ENCODE measurements around the gene EPHA8.

EPHA8 gene

GRCh38 chr1:22611530-22611947, 48.2 kb downstream of the EPHA8 start:
- no peaks in the 10 kb centered on the region for H3K36me3 ChIP-seq (ENCODE audit: control insufficient read depth, insufficient read depth, low read length, severe bottlenecking)
- no peak overlapping the region for H3K4me3 ChIP-seq (ENCODE audit: low read length)
- H3K9me3 ChIP-seq (ENCODE audit: control insufficient read depth, low read length), result peaks cover 3% of the 10 kb centered on the region
- no peak overlapping the region for H3K9ac ChIP-seq (ENCODE audit: low read length)
- no peaks in the 10 kb centered on the region for H3K4me1 ChIP-seq (ENCODE audit: control insufficient read depth, insufficient read depth, low read length)
- DNase-seq (ENCODE audit: low read depth), result peak; percentile 53
- H3K27me3 ChIP-seq (replicated peaks; ENCODE audit: control insufficient read depth, insufficient read depth, low read length), result peaks cover 82% of the 10 kb centered on the region

- no peak overlapping the region for H3K4me3 ChIP-seq (ENCODE audit: low read length)
- peaks cover 3% of the 10 kb centered on the region for H3K9me3 ChIP-seq (ENCODE audit: control insufficient read depth, low read length)
- DNase-seq (ENCODE audit: low read depth), result no peak
- peaks cover 84% of the 10 kb centered on the region for H3K27me3 ChIP-seq (replicated peaks; ENCODE audit: control insufficient read depth, insufficient read depth, low read length)
- no peaks in the 10 kb centered on the region for H3K4me1 ChIP-seq (ENCODE audit: control insufficient read depth, insufficient read depth, low read length)
- no peak overlapping the region for H3K9ac ChIP-seq (ENCODE audit: low read length)
- H3K36me3 ChIP-seq (ENCODE audit: control insufficient read depth, insufficient read depth, low read length, severe bottlenecking), result no peaks in the 10 kb centered on the region
These were observed 49.6 kb downstream of the EPHA8 start for GRCh38 chr1:22612671-22613571.

DNA sequence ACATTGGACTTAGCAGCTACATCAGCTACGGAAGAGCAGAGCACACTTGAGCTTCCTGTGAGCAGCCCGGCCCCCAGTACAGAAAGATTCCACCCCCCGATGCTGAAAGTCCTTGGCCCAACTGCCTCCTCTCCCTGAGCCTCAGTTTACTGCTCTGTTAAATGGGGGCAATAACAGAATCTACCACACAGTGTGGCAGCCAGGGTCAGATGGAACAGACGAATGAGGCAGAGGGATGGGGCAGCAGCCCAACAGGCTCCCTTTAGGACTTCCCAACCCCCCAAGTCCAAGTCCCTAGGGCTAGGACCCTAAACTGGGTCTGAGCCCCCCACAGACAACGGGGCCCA, 50.3 kb downstream of the EPHA8 start:
- Histone ChIP-seq H3K4me1 (ENCODE audit: control insufficient read depth, insufficient read depth, low read length) (no peaks in the 10 kb centered on the region), H3K4me3 (ENCODE audit: low read length) (no peak overlapping the region), H3K36me3 (ENCODE audit: control insufficient read depth, insufficient read depth, low read length, severe bottlenecking) (no peaks in the 10 kb centered on the region), H3K9me3 (ENCODE audit: control insufficient read depth, low read length) (peaks cover 3% of the 10 kb centered on the region), H3K27me3 (replicated peaks; ENCODE audit: control insufficient read depth, insufficient read depth, low read length) (peaks cover 84% of the 10 kb centered on the region), H3K9ac (ENCODE audit: low read length) (no peak overlapping the region)
- no peak for DNase-seq (ENCODE audit: low read depth)

DNA sequence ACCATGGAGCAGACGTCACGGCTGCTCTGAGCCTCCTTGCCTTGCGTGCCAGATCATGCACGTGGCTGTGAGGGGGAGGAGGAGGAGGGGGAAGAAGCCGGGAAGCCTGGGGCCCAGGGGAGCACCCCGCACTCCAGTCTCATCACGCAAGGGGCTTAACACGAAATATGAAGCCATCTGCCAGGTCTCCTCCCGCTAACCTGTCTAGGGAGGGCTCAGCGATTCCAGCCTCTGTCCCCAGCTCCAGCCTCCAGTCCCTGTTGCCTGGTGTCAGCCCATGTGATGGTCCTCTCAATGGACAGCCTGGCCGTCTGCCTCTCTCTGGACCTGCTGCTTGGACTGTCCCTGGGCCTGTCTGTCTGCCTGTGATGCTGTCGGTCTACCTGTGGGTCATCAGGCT, 50.7 kb downstream of the EPHA8 start:
- DNase-seq (ENCODE audit: low read depth), result no peak
- Histone ChIP-seq H3K27me3 (replicated peaks; ENCODE audit: control insufficient read depth, insufficient read depth, low read length) (peaks cover 88% of the 10 kb centered on the region), H3K4me3 (ENCODE audit: low read length) (no peak overlapping the region), H3K9ac (ENCODE audit: low read length) (no peak overlapping the region), H3K4me1 (ENCODE audit: control insufficient read depth, insufficient read depth, low read length) (no peaks in the 10 kb centered on the region), H3K36me3 (ENCODE audit: control insufficient read depth, insufficient read depth, low read length, severe bottlenecking) (no peaks in the 10 kb centered on the region), H3K9me3 (ENCODE audit: control insufficient read depth, low read length) (peaks cover 3% of the 10 kb centered on the region)

DNA sequence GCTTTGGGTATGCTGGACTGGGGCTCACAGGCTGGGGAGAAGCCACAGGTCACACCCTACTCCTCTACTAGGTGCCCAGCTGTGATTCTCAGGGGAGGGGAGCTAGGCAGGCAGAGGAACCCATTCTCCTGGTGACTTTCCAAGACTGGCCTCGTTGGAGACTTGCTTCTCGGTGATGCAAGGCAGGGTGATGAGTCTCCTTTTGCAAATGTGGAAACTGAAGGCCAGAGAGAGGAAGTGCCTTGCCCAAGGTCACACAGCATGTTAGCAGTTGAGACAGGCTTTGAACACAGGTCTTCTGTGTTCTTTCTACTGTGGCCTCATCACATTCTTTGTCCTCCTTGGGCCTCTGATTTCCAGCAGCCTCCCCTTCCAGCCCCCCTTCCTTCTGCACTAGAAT, 52.6 kb downstream of the EPHA8 start:
- no peaks in the 10 kb centered on the region for H3K36me3 ChIP-seq (ENCODE audit: control insufficient read depth, insufficient read depth, low read length, severe bottlenecking)
- H3K9me3 ChIP-seq (ENCODE audit: control insufficient read depth, low read length), result peaks cover 3% of the 10 kb centered on the region
- peaks cover 94% of the 10 kb centered on the region for H3K27me3 ChIP-seq (replicated peaks; ENCODE audit: control insufficient read depth, insufficient read depth, low read length)
- H3K4me1 ChIP-seq (ENCODE audit: control insufficient read depth, insufficient read depth, low read length), result no peaks in the 10 kb centered on the region
- no peak overlapping the region for H3K4me3 ChIP-seq (ENCODE audit: low read length)
- DNase-seq (ENCODE audit: low read depth), result no peak
- H3K9ac ChIP-seq (ENCODE audit: low read length), result no peak overlapping the region

DNA sequence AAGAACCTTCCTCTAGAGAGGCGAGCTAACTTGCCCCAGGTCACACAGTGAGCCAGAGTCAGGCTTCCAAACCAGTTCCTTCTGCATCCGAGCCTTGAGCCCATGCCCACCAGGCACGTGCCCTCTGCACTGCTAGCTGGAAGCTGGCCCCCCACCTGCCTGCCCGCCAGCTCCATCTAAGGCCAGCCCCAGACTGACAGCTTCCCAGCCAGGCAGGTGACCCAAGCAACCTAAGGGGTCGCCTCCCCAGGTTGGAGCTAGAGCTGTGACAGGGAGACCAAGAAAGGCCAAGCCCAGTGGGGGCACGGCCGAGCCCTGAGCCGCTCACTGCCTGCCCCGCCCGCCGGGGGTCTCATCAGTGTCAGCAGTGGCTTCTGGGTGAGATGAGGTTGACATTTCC, 53.3 kb downstream of the EPHA8 start:
- peaks cover 94% of the 10 kb centered on the region for H3K27me3 ChIP-seq (replicated peaks; ENCODE audit: control insufficient read depth, insufficient read depth, low read length)

DNA sequence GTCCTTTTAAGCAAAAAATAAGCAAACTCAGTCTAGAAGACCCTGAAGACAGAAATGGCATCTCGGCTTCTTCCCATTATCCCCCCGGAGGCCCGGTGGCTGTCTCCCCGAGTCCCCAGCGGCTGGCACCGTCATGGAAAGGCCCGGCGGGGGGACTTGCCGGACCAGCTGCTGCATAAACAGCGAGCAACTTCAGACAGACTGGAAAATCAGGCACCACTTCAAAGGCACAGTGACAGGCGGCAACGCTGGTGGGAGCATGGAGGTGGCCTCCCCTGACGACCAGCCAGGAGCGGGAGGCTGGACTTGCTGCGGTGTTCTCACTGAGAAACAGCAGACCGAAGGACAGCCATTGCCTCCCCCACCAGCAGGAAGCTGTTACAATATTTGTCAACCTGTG, 54.8 kb downstream of the EPHA8 start:
- H3K4me1 ChIP-seq (ENCODE audit: control insufficient read depth, insufficient read depth, low read length), result no peaks in the 10 kb centered on the region

More for the DNA sequence above, 53.3 kb downstream of the EPHA8 start:
- H3K4me3 ChIP-seq (ENCODE audit: low read length), result no peak overlapping the region
- no peak for DNase-seq (ENCODE audit: low read depth)
- H3K4me1 ChIP-seq (ENCODE audit: control insufficient read depth, insufficient read depth, low read length), result no peaks in the 10 kb centered on the region
- H3K9ac ChIP-seq (ENCODE audit: low read length), result no peak overlapping the region
- H3K9me3 ChIP-seq (ENCODE audit: control insufficient read depth, low read length), result peaks cover 3% of the 10 kb centered on the region
- no peaks in the 10 kb centered on the region for H3K36me3 ChIP-seq (ENCODE audit: control insufficient read depth, insufficient read depth, low read length, severe bottlenecking)

GRCh38 chr1:22619252-22619651, 56.0 kb downstream of the EPHA8 start:
- Histone ChIP-seq H3K4me1 (ENCODE audit: control insufficient read depth, insufficient read depth, low read length) (no peaks in the 10 kb centered on the region), H3K36me3 (ENCODE audit: control insufficient read depth, insufficient read depth, low read length, severe bottlenecking) (no peaks in the 10 kb centered on the region), H3K27me3 (replicated peaks; ENCODE audit: control insufficient read depth, insufficient read depth, low read length) (peaks cover 81% of the 10 kb centered on the region), H3K4me3 (ENCODE audit: low read length) (no peak overlapping the region), H3K9me3 (ENCODE audit: control insufficient read depth, low read length) (no peaks in the 10 kb centered on the region), H3K9ac (ENCODE audit: low read length) (no peak overlapping the region)
- DNase-seq (ENCODE audit: low read depth), result no peak

More for the DNA sequence above, 54.8 kb downstream of the EPHA8 start:
- no peaks in the 10 kb centered on the region for H3K36me3 ChIP-seq (ENCODE audit: control insufficient read depth, insufficient read depth, low read length, severe bottlenecking)
- DNase-seq (ENCODE audit: low read depth), result no peak
- H3K9ac ChIP-seq (ENCODE audit: low read length), result no peak overlapping the region
- H3K9me3 ChIP-seq (ENCODE audit: control insufficient read depth, low read length), result no peaks in the 10 kb centered on the region
- no peak overlapping the region for H3K4me3 ChIP-seq (ENCODE audit: low read length)
- peaks cover 88% of the 10 kb centered on the region for H3K27me3 ChIP-seq (replicated peaks; ENCODE audit: control insufficient read depth, insufficient read depth, low read length)

- DNase-seq (ENCODE audit: low read depth), result no peak
- Histone ChIP-seq H3K9ac (ENCODE audit: low read length) (no peak overlapping the region), H3K27me3 (replicated peaks; ENCODE audit: control insufficient read depth, insufficient read depth, low read length) (peaks cover 81% of the 10 kb centered on the region), H3K4me1 (ENCODE audit: control insufficient read depth, insufficient read depth, low read length) (no peaks in the 10 kb centered on the region), H3K36me3 (ENCODE audit: control insufficient read depth, insufficient read depth, low read length, severe bottlenecking) (no peaks in the 10 kb centered on the region), H3K4me3 (ENCODE audit: low read length) (no peak overlapping the region), H3K9me3 (ENCODE audit: control insufficient read depth, low read length) (no peaks in the 10 kb centered on the region)
These were observed 56.5 kb downstream of the EPHA8 start for GRCh38 chr1:22619798-22620197.

DNA sequence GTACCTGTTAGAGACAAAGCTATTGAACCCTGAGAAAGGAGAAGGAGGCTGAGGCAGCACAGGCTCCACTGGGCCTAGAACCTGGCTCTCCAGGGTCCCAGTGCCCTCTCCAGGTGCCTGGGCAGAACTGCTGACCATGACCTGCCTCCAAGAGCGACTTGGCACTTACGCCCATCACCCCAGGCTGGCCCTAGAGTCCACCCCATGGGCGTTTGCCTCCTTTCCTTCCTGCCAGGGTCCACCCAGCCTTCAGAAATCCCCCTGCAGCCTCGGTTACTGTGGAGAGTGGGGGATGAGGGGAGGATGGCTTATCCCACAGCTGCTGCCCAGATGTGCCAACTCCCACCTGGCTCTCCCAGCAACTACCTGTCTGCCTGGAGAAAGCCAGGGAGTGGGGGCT, 58.5 kb downstream of the EPHA8 start:
- Histone ChIP-seq H3K4me3 (ENCODE audit: low read length) (no peak overlapping the region), H3K27me3 (replicated peaks; ENCODE audit: control insufficient read depth, insufficient read depth, low read length) (peaks cover 83% of the 10 kb centered on the region), H3K9me3 (ENCODE audit: control insufficient read depth, low read length) (no peaks in the 10 kb centered on the region), H3K4me1 (ENCODE audit: control insufficient read depth, insufficient read depth, low read length) (no peaks in the 10 kb centered on the region), H3K36me3 (ENCODE audit: control insufficient read depth, insufficient read depth, low read length, severe bottlenecking) (no peaks in the 10 kb centered on the region), H3K9ac (ENCODE audit: low read length) (no peak overlapping the region)
- no peak for DNase-seq (ENCODE audit: low read depth)

DNA sequence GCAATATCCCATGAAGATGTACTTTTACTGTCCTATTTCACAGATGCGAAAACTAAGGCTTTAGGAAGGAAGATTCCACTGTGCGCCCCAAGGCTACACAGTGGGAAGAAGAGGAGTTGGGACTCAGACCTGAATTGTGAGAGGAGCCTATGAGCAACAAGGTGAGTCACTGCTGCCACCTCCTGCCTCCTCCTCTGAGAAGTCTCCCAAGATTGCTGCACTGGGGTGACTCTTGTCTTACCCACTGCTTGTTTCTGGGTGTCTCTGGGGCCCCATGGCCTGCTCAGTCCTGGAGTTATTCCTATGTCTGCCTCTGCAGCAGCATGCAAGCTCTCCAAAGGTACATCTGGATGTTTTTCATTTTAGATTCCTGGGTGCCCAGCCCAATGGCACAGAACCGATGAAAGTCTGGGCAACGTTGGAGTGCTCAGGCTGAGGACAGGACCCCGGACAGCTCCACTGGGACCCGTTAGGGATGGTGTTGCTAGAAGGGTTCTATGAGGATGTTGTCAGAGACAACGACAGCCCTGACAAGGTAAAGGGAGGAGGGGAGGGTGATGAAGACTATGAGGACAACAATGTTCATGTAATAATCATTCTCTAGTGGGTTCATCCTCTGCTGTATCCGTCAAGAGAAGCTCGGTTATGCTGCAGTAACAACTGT, 62.1 kb downstream of the EPHA8 start:
- H3K4me1 ChIP-seq (ENCODE audit: control insufficient read depth, insufficient read depth, low read length), result no peaks in the 10 kb centered on the region
- H3K36me3 ChIP-seq (ENCODE audit: control insufficient read depth, insufficient read depth, low read length, severe bottlenecking), result no peaks in the 10 kb centered on the region
- peaks cover 85% of the 10 kb centered on the region for H3K27me3 ChIP-seq (replicated peaks; ENCODE audit: control insufficient read depth, insufficient read depth, low read length)
- H3K9ac ChIP-seq (ENCODE audit: low read length), result no peak overlapping the region
- no peak overlapping the region for H3K4me3 ChIP-seq (ENCODE audit: low read length)
- no peaks in the 10 kb centered on the region for H3K9me3 ChIP-seq (ENCODE audit: control insufficient read depth, low read length)
- DNase-seq (ENCODE audit: low read depth), result peak; percentile 22
